Medulla oblongata (tissue), 1 donor: ENCODE measurements around the gene KIFC3.
A peak's percentile ranks its signal among the peaks of the same experiment; 100 is the strongest.
"Not testable (repeated sequence)": the region's sequence is repeated elsewhere in the genome, so short reads cannot be mapped to it uniquely, and the experiment has no call there.

Experiments
- DNase-seq: peaks from one replicate; pipeline ENCODE4 v3.0.0-alpha.2; 2015; ENCODE audit errors: extremely low spot score

Gene KIFC3

DNA sequence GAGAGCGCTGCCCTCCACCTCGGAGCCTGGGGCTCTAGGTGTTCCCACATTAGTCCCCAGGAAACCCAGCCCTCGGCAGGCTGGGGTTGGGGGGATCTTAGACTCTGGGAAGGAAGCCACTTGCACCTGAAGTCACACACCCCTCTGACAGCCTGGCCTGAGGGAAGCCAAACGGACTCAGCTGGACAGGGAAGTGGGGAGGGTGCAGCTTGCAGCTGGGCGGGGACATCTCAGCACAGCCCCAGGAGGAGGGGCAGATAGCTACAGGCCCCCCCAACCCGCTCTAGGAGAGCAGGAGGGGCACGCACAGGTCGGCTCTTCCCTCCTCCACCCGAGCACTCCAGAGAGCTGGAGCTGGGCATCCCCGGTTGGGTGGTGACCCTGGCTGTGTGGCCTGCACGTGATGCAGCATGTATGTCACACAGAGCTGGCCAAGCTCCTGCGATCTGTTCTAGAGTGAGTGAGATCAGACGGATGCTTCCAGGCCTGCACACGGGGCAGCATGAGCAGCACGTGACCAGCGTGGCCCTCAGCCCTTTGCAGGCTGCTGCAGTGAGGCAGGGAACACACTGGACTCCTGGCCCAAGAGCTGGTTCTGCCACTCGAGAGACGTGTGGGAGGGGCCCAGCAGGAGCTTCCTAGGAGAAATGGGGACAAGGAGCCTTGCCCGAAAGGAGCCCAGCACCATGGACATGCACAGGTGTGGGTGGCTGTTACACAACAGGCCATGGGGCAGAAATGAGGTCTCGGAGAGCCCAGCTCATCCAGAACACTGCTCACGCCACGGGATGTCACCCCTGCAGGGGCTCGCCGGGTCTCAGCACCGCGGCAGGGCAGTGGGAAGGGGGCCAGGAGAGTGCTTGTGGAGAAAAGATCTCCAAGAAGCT, 15.4 kb downstream of the KIFC3 start:
- DNase-seq = peak; percentile 76

GRCh38 chr16:57785924-57786323, 16.4 kb downstream of the KIFC3 start:
- no peak for DNase-seq

GRCh38 chr16:57785385-57785784, 16.9 kb downstream of the KIFC3 start:
- no peak for DNase-seq

DNA sequence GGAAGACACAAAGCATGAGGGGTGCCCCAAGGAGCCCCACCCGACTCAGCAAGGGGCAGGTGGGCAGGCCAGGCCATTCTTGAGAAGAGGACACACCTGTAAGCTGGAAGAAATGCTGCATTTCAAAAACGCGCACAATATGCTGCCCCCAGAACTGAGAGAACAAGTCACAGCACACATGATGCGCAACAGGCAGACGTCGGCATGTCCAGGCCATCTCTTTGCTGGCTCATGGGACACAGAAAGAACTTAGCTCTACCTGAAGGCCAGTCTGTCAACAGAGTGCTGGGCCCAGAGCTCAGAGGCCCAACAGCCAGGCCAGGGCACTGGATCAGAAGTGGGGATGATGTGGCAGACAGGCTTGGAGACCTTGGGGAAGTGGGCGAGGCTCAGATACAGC, 18.0 kb downstream of the KIFC3 start:
- no peak for DNase-seq

GRCh38 chr16:57783883-57784282, 18.4 kb downstream of the KIFC3 start:
- DNase-seq = no peak

DNA sequence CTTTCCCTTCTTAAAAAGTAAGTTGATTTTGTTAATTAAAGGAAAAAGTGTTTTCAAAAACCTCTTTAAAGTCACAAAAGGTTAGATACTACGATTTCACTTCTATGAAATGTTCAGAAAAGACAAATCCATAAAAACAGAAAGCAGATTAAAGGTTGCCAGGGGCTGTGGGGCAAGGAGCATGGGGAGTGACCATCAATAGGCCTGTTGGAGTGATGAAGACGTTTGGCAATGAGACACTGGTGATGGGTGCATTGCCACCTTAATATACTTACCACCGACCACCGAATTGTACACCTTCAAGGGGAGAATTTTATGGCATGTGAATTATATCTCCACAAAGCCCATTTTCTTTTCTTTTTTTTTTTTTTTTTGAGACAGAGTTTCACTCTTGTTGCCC, 19.2 kb downstream of the KIFC3 start:
- no peak for DNase-seq

DNA sequence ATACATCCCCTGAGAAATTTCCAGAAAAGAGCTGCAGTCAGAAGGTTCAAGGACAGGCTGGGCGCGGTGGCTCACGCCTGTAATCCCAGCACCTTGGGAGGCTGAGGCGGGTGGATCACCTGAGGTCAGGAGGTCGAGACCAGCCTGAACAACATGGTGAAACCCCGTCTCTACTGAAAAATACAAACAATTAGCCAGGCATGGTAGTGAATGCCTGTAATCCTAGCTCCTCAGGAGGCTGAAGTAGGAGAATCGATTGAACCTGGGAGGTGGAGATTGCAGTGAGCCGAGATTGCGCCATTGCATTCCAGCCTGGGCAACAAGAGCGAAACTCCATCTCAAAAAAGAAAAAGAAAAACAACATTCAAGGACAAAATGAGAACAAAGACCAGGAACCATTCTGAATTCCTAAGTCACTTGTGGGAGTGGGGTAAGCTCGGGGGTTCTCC, 19.7 kb downstream of the KIFC3 start:
- not testable (repeated sequence) for DNase-seq

- DNase-seq = no peak
Observed at GRCh38 chr16:57781741-57782606, 20.3 kb downstream of the KIFC3 start.

DNA sequence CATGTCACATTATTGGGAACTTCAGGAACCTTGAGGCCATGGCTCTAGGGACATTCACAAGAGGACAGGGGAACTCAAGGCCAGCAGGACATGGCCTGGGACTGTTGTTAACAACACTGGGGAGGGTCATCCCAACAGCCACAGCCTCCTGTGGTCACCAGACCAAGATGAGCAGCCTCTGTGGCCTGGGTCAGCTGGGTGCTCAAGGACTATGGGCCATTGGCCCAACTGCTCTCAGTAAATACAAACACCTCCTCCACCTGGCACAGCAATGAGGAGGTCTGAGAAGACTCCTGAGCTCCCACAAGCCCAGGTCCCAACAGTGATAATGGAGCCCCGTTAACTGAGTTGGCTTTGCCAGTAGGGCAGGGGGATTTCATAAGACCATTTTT, 20.9 kb downstream of the KIFC3 start:
- no peak for DNase-seq

- not testable (repeated sequence) for DNase-seq
Observed at GRCh38 chr16:57779836-57780235, 22.5 kb downstream of the KIFC3 start.

- DNase-seq = no peak
Observed at GRCh38 chr16:57778658-57779057, 23.6 kb downstream of the KIFC3 start.

DNA sequence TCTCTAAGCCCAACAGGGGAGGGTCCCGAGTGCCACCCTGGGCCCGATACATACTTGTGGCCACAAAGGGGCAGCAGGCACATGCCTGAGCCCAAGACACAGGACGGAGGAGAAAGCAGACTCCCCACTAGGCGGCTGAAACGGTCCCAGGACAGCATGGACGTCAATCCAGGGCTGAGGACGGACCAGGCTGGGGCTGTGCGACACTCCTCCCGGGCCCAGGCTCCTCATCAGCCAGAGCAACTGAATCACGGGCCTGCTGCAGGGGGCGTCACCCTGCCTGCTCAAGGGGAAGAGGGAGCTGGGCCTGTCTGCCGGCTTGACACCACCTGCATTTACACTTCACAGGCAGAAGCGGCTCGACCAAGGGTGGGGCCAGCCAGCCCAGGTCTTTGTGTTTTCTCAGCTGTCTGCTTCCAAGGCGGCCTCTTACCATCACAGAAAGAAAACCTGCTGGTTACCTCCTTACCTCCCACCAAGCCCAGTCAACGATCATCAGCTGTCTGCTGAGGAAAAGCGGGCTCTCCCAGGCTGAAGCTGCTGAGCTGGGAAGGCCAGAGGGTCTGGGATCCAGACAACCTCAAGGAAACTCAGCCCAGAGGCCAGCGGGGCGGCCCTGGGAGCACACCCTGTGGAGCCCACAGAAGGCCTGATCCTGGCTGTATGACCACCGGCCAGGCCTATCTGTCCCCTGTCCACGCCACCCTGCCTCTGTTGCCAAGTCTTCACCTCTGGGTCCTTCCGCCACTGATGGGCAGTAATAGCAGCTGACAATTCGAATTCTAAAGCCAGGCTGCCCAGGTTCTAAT, 26.4 kb downstream of the KIFC3 start:
- DNase-seq = peak; percentile 67

DNA sequence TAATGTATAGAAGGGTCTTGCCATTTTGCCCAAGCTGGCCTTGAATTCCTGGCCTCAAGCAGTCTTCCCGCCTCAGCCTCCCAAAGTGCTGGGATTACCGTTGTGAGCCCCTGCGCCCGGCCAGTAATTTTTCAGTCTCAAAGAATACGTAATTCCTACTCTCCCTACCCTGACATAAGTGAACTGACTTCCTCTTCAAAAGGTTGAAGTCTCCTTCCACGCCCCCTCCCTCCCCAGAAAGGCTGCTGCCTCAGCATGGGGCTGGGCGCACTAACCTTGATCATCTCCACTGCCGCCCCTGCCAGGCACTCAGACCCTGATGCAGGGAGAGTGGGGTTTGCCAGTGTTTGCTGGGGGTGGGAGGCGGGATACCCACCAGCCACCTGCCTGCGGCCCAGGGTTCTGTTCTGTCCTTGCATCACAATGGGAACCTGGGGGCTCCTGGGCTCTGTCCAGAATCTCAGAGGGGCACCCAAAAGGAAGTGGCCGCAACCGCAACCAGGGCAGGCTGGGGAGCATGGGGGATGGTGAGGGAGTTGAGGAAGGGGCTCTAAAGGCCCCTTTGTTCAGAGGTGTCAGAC, 27.5 kb downstream of the KIFC3 start:
- no peak for DNase-seq

GRCh38 chr16:57773655-57774295, 28.5 kb downstream of the KIFC3 start:
- DNase-seq = no peak

GRCh38 chr16:57773019-57773418, 29.3 kb downstream of the KIFC3 start:
- no peak for DNase-seq

DNA sequence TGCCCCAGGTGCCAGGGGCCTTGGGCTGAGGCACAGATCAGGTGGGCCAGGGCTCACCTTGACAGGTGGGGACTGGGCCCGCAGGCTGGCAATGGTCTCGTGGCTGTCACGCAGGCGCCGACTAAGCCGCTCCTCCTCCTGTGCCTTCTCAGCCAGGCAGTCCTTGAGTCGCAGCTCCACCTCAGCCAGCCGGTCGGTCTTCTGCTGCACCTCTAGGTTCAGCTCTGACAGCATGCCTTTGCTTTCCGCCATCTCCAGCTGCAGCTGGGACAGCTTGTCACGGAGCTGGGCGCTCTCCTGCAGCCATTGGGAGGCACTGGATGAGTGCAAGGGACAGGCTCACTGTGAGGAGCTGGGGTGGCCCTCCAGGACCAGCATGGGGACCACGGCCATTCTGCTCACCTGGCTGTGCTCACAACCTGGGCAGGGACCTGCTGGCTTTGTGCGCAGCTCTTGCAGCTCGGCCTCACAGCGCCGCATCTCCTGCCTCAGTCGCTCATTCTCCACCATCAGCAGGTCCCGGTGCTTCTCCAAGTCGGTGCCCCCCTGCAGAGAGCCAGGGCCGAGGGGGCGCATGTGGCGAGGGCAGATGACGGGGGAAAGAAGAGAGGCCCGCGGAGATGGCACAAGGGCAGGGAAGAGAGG, 31.0 kb downstream of the KIFC3 start:
- DNase-seq = no peak

DNA sequence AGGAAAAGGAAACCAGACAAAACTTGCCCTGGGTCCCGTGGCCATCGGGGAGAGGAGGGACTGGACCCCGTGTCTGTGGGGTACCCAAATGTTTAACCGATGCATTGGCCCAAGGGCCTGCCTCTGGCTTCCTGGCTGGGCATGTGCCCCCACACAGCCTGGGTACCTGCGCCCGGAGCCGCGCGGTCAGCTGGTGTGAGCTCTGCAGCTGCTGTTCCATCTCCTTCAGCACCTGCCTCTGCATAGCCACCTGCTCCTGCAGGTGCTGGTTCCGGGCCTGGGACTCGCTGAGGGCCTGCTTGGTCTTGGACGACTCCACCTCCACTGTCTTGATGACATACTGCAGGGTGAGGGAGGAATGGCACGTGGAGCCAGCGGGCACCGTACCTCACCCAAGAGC, 31.9 kb downstream of the KIFC3 start:
- DNase-seq = no peak

DNA sequence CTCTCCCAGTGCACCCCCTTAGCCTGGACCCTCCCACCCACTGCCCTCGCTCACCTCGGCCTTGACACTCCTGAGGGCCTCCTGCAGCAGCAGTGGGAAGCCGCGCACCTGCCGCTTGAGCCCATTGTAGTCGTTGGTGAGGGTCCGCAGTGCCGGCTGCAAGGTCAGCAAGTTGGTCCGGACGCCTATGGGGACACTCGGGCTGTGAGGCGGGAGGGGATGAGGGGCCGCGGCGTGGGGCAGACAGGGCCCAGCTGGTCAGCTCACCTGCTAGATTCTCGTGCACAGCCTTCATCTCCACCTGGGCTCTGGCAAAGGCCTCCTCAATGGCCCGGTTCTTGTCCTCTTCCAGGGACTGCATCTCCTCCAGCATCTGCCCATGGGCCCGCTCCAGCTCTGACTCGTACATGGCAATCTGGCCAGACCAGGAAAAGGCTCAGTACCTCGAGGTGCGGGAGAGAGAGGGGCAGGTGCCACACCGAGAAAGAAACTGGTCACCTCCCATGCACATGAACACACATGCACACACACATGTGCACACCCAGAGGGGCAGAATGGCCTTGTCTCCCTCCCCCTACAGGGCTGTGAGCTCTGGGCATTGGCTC, 32.6 kb downstream of the KIFC3 start:
- no peak for DNase-seq

DNA sequence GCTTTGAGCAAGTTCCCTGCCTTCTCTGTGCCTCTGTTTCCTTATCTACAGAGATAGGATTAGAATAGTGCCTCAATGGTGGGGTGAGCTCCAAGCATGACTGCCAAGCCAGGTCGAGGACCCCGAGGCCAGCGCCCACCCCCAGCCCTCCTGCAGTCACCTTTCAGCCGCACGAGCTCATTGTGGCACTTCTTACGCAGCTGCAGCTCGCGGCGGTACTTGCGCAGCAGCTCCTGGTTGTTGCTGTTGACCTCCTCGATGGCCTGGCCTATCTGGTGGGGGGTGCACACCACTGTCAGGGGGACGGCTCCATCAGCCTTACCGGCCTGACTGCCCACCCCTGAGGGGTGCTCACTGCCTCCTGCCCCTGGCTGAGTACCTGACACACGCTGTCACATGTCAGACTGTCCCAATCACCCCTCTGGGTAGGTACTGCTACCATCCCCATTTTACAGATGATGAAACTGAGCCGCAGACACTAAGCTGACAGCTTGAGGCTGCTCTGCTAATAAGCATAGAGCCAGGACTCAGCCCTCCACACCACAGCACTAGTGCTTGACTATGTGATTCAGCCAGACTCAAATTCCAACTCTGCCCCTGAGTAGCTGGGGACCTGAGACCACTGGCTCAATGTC, 35.5 kb downstream of the KIFC3 start:
- no peak for DNase-seq
